GM06990 (cell line): ENCODE results near the gene ROBO1.

Experiments used
- DNase-seq: peaks from one replicate; pipeline ENCODE4 v3.0.0-alpha.2; 2011; ENCODE audit not compliant: insufficient read length; ENCODE audit errors: extremely low read depth
- H3K27me3 ChIP-seq: replicated peaks from 2 replicates; pipeline ENCODE4 v1.6.0; 2011; ENCODE audit warnings: low read length; ENCODE audit not compliant: control insufficient read depth, insufficient read depth
- H3K36me3 ChIP-seq: 2 replicates; pipeline ENCODE4 v1.5.1; 2011; ENCODE audit warnings: low read length; ENCODE audit not compliant: control insufficient read depth, insufficient read depth
- H3K4me3 ChIP-seq: replicated peaks from 2 replicates; pipeline ENCODE4 v1.5.1; 2011; ENCODE audit warnings: low read depth, mild to moderate bottlenecking, control low read depth, low read length
- CTCF ChIP-seq: IDR thresholded peaks from 2 replicates; pipeline ENCODE4 v1.5.1; 2011; ENCODE audit warnings: low read length, control low read depth, mild to moderate bottlenecking, inconsistent platforms; ENCODE audit not compliant: insufficient read depth, poor library complexity, severe bottlenecking

Gene ROBO1

GRCh38 chr3:78855190-78855589 lies 912.6 kb downstream of the ROBO1 start:
- H3K36me3 ChIP-seq = no peaks in the 10 kb centered on the region
- no peak overlapping the region for H3K4me3 ChIP-seq
- DNase-seq = no peak
- TF ChIP-seq CTCF = no peak
- no peaks in the 10 kb centered on the region for H3K27me3 ChIP-seq

- H3K36me3 ChIP-seq = no peaks in the 10 kb centered on the region
- TF ChIP-seq CTCF = no peak
- DNase-seq = no peak
- no peak overlapping the region for H3K4me3 ChIP-seq
- no peaks in the 10 kb centered on the region for H3K27me3 ChIP-seq
These were observed 919.2 kb downstream of the ROBO1 start for GRCh38 chr3:78848392-78849288.

GRCh38 chr3:78847603-78848002 lies 920.2 kb downstream of the ROBO1 start:
- Histone ChIP-seq H3K27me3 (no peaks in the 10 kb centered on the region), H3K4me3 (no peak overlapping the region), H3K36me3 (no peaks in the 10 kb centered on the region)
- no peak for TF ChIP-seq CTCF
- no peak for DNase-seq

- no peak for DNase-seq
- no peaks in the 10 kb centered on the region for H3K27me3 ChIP-seq
- H3K4me3 ChIP-seq = no peak overlapping the region
- no peak for TF ChIP-seq CTCF
- H3K36me3 ChIP-seq = no peaks in the 10 kb centered on the region
These were observed 920.6 kb downstream of the ROBO1 start for GRCh38 chr3:78847203-78847602.

GRCh38 chr3:78846718-78847117 lies 921.1 kb downstream of the ROBO1 start:
- no peak for DNase-seq
- H3K27me3 ChIP-seq = no peaks in the 10 kb centered on the region
- H3K4me3 ChIP-seq = no peak overlapping the region
- no peak for TF ChIP-seq CTCF
- no peaks in the 10 kb centered on the region for H3K36me3 ChIP-seq
